Fibroblast of lung (primary cell): ENCODE results near the gene CCNF. TPM values are rescaled to one million over a fixed set of nuclear protein-coding genes. Genes with fewer than 3 reads are reported as not detected.

ENCODE experiments used
- DNase-seq, 2 donors: peaks; one replicate each; pipeline versions ENCODE4 v3.0.0 to v3.0.0-alpha.2; 2010; ENCODE audit warnings: low read depth in 2 of 2
- H2AFZ ChIP-seq: 2 replicates; pipeline ENCODE4 v1.5.1; 2012; ENCODE audit warnings: low read length, control low read depth, inconsistent platforms
- H3K27ac ChIP-seq: 2 replicates; pipeline ENCODE4 v1.5.1; 2011; ENCODE audit warnings: low read length, control low read depth; ENCODE audit not compliant: insufficient read depth
- H3K27me3 ChIP-seq: 2 replicates; pipeline ENCODE4 v1.5.1; 2011; ENCODE audit warnings: mild to moderate bottlenecking, low read length; ENCODE audit not compliant: control insufficient read depth, insufficient read depth
- H3K36me3 ChIP-seq: 2 replicates; pipeline ENCODE4 v1.5.1; 2011; ENCODE audit warnings: low read length; ENCODE audit not compliant: control insufficient read depth, insufficient read depth
- H3K4me1 ChIP-seq: 2 replicates; pipeline ENCODE4 v1.5.1; 2011; ENCODE audit warnings: low read length; ENCODE audit not compliant: control insufficient read depth, insufficient read depth; ENCODE audit errors: extremely low read depth
- H3K4me2 ChIP-seq: 2 replicates; pipeline ENCODE4 v1.5.1; 2011; ENCODE audit warnings: low read length, control low read depth; ENCODE audit not compliant: insufficient read depth; ENCODE audit errors: extremely low read depth
- H3K4me3 ChIP-seq, 4 experiments: fragments of 200-600 bp in 1 of 4; sonication (generic) in 1 of 4; replicated peaks in 1 of 4; 2 replicates each; pipeline ENCODE4 v1.5.1; 2011 to 2016; ENCODE audit warnings: low read length in 4 of 4, low read depth in 3 of 4, mild to moderate bottlenecking in 3 of 4, control low read depth in 2 of 4, inconsistent platforms in 1 of 4, mixed read lengths in 1 of 4; ENCODE audit not compliant: insufficient read depth in 1 of 4; ENCODE audit errors: control extremely low read depth in 1 of 4
- H3K79me2 ChIP-seq: 2 replicates; pipeline ENCODE4 v1.5.1; 2012; ENCODE audit warnings: mild to moderate bottlenecking, low read length, inconsistent platforms; ENCODE audit not compliant: control insufficient read depth, insufficient read depth
- H3K9ac ChIP-seq: 2 replicates; pipeline ENCODE4 v1.5.1; 2011; ENCODE audit warnings: mild to moderate bottlenecking, low read length, control low read depth; ENCODE audit not compliant: insufficient read depth
- H3K9me3 ChIP-seq: 2 replicates; pipeline ENCODE4 v1.5.1; 2012; ENCODE audit warnings: low read depth, low read length; ENCODE audit not compliant: control insufficient read depth, insufficient read depth
- H4K20me1 ChIP-seq: 2 replicates; pipeline ENCODE4 v1.5.1; 2011; ENCODE audit warnings: low read length; ENCODE audit not compliant: control insufficient read depth, insufficient read depth; ENCODE audit errors: extremely low read depth
- EZH2 ChIP-seq: IDR thresholded peaks from 2 replicates; pipeline ENCODE4 v1.5.1; 2012; ENCODE audit warnings: low read length, control low read depth, mild to moderate bottlenecking; ENCODE audit errors: missing control alignments
- polyA plus RNA-seq, 2 donors: library from polyadenylated mRNA; depleted of rRNA in 1 of 2; stranded (reverse) in 1 of 2; unstranded in 1 of 2; fragments of >200 nt; gene quantifications; 2 replicates each; pipeline ENCODE4 v1.2.1, GENCODE V29; 2011 to 2012; ENCODE audit warnings: missing spikeins in 1 of 2
- total RNA-seq: library from RNA; depleted of rRNA; stranded (reverse); fragments of >200 nt; gene quantifications from 2 replicates; pipeline ENCODE4 v1.2.1, GENCODE V29; 2014
- TF ChIP-seq, protein P1 (sequence below), 2 donors: IDR thresholded peaks in 1 of 2; conservative IDR thresholded peaks in 1 of 2; 1 replicate in 1 of 2; 2 replicates in 1 of 2; pipeline ENCODE4 v1.5.1; 2011 to 2012; ENCODE audit warnings: low read length in 2 of 2, control low read depth in 1 of 2, inconsistent platforms in 1 of 2, low read depth in 1 of 2, mild to moderate bottlenecking in 1 of 2

CCNF gene
- total and polyA plus RNA-seq, 2 donors (not counting 1 experiment from before 2014, with no cell fraction given), result 3.8 to 7.3 TPM

DNA sequence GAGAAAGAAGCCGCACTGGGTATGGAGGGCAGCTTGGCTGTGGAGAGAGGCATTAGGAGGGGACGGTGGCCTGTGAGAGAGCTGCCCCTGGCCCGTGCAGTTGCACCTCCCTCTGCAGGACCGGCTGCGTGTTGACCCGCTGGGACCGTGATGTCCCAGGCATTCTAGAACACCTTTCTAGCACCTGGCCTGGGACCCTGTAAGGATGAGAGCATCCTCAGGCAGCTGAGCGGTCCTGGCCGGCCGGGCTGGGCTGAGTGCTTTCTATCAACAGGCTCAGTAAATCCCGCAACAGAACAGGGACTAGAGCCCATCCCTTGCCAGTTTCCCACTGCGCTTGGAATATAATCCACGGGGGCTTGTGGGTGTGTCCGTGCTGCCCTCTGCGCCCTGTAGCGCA, 60.3 kb downstream of the CCNF start:
- Histone ChIP-seq H3K4me3 (no peak overlapping the region), H3K4me1 (no peaks in the 10 kb centered on the region), H2AFZ (no peak overlapping the region), H3K79me2 (no peaks in the 10 kb centered on the region), H3K27me3 (no peaks in the 10 kb centered on the region), H3K27ac (no peak overlapping the region), H3K9me3 (no peaks in the 10 kb centered on the region), H4K20me1 (no peaks in the 10 kb centered on the region), H3K36me3 (no peaks in the 10 kb centered on the region), H3K4me2 (no peak overlapping the region), H3K9ac (no peak overlapping the region)
- DNase-seq, result no peak
- TF ChIP-seq EZH2, result no peak
- TF ChIP-seq, protein P1, sequence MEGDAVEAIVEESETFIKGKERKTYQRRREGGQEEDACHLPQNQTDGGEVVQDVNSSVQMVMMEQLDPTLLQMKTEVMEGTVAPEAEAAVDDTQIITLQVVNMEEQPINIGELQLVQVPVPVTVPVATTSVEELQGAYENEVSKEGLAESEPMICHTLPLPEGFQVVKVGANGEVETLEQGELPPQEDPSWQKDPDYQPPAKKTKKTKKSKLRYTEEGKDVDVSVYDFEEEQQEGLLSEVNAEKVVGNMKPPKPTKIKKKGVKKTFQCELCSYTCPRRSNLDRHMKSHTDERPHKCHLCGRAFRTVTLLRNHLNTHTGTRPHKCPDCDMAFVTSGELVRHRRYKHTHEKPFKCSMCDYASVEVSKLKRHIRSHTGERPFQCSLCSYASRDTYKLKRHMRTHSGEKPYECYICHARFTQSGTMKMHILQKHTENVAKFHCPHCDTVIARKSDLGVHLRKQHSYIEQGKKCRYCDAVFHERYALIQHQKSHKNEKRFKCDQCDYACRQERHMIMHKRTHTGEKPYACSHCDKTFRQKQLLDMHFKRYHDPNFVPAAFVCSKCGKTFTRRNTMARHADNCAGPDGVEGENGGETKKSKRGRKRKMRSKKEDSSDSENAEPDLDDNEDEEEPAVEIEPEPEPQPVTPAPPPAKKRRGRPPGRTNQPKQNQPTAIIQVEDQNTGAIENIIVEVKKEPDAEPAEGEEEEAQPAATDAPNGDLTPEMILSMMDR (conservative IDR thresholded peaks at IDR 0.05 in 1 of 2, IDR thresholded peaks at IDR 0.05 in 1 of 2; ENCODE audit: low read depth in 1 of 2, low read length in 2 of 2), result no peak

DNA sequence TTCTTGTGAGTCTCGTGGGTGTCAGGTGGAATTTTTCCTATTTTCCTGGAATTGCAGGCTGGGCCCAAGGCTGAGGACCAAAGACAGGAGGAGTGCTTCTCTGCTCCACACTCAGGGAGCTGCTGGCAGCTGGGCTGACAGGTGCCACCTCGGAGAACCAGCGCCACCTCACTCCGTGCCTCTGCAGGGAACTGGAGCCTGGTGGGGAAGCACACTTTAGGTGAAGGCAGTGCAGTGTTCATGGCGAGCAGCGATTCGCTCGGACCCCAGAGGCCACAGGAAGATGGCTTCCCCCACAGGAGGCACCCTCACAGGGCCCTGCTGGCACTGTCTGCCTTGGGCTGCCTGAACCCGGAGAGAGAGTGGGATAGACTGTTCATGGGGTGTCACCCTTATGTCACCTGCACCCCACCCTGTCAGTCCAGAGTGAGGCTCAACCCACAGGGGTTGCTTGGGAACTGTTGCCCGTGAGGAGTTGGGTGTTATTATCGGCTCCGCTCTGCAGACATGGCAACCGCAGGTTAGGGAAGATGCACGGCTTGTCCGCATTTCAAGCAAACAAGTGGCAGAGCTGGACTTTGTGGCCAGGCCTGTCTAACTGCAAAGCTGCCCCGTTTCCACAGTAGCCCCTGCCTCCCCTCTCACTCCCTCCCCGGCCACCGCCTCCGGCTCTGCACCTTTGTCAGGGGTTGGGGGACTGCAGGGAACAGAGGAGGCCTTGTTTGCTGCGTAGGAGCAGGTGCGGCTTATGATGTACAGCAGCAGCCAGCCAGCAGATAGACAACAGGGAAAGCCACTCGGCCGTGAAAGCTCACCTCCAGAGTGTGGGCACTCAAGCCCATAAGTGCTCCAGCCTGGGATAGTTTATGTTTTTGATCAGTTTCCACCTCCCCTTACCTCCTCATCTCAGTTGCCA, 61.2 kb downstream of the CCNF start:
- Histone ChIP-seq H3K36me3 (no peaks in the 10 kb centered on the region), H3K4me1 (no peaks in the 10 kb centered on the region), H2AFZ (no peak overlapping the region), H3K4me3 (no peak overlapping the region), H4K20me1 (no peaks in the 10 kb centered on the region), H3K27me3 (no peaks in the 10 kb centered on the region), H3K9me3 (no peaks in the 10 kb centered on the region), H3K27ac (no peak overlapping the region), H3K4me2 (no peak overlapping the region), H3K9ac (no peak overlapping the region), H3K79me2 (no peaks in the 10 kb centered on the region)
- no peak for TF ChIP-seq EZH2
- TF ChIP-seq, protein P1 (conservative IDR thresholded peaks at IDR 0.05 in 1 of 2, IDR thresholded peaks at IDR 0.05 in 1 of 2; ENCODE audit: low read depth in 1 of 2, low read length in 2 of 2), result no peak
- no peak for DNase-seq

DNA sequence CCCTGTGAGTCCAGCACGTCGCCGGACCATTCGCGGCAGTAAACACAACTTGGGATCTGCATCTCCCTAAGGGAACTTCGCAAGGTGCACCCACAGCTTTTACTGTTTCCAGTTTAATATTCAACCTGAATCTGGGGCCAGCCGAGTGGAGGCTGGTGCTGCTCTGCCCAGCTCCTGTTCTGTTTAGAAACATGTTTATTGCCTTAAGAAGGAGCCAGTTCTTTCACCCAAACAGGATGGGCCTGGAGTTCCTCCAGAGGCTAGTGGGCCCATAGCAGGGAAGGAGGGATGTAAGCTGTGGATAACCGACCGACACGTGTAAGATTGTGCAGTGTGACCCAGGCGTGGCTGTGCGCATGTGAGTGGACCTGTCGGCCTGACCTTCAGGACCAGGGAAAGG, 63.0 kb downstream of the CCNF start:
- DNase-seq, result no peak
- Histone ChIP-seq H4K20me1 (no peaks in the 10 kb centered on the region), H3K27ac (no peak overlapping the region), H3K9me3 (no peaks in the 10 kb centered on the region), H2AFZ (no peak overlapping the region), H3K9ac (no peak overlapping the region), H3K4me2 (no peak overlapping the region), H3K79me2 (no peaks in the 10 kb centered on the region), H3K27me3 (no peaks in the 10 kb centered on the region), H3K36me3 (peaks cover 8% of the 10 kb centered on the region), H3K4me3 (no peak overlapping the region), H3K4me1 (peaks cover 3% of the 10 kb centered on the region)
- TF ChIP-seq, protein P1 (conservative IDR thresholded peaks at IDR 0.05 in 1 of 2, IDR thresholded peaks at IDR 0.05 in 1 of 2; ENCODE audit: low read depth in 1 of 2, low read length in 2 of 2), result no peak
- TF ChIP-seq EZH2, result no peak
